CD4-positive, alpha-beta T cell treated with Interferon gamma for 1 hour (primary cell): Measurements from ENCODE around the gene WNT4.
A peak's percentile ranks its signal among the peaks of the same experiment; 100 is the strongest.

Experiments used
- DNase-seq: peaks from one replicate; pipeline ENCODE4 v3.0.0-alpha.2; 2020

The WNT4 gene

DNA sequence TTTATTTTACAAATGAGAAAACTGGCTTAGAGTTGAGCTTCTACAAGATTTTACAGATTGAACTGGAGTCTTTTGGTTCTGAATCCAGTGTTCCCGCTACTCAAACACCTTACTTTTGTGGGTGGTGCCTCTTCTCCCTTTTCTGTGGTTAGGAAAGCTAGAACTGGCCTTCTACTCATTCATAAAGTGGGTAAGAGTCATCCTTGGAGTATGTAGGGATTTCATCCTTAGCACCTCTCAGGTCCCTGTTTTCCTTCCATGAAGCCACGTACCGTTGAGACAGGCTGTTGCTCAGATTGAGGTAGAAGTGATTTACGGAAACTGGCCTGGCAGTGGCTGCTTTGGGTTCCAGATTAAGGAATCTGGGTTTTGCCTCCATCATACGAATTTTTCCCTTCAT, 35.8 kb downstream of the WNT4 start:
- DNase-seq = no peak

DNA sequence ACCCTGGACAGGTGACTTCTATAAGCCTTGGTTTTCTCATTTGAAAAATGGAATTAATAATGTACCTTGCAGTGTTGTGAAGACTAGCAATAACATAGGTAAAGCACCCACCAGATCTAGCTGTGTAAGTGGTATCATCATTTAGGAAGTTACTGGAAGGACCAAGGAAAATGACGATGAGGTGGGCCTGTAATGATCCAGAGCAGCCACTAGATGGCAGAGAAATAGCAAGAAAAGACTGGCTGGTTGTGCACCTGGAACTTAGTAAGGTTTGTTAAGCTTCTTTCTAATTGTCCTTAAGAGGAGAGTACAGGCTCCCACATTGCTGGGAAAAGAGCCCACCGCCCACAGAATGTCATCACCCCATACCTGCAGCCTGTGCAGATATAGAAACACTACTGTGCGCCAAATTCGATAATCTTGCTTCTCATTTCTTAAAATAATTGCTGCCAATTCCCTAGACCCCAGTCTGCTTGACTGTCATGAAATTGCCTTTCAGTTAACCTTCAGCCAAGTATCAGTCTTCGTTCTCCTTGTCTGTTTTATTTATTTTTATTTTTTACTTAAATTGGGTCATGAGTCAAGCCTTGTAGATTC, 37.2 kb downstream of the WNT4 start:
- peak; percentile 22 for DNase-seq

DNA sequence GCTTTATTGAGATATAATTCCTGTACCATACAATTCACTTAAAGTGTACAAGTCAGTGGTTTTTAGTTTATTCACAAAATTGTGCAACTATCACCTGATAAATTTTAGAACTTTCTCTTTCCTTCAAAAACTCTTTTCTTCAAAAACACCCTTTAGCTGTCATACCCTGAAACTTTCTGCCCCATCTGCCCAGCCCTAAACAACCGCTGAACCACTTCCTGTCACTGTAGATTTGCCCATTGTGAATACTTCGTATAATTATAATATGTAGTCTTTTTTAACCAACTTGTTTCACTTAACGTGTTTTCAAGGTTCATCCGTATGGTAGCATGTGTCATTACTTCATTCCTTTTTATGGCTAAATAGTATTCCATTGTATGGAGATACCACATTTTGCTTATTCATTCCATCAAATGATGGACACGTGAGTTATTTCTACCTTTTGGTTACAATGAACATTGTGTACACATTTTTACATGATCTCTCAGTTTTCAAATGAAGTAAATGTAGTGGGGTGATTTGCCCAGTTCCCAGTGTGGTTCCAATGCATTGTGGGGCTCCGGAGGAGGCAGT, 37.9 kb downstream of the WNT4 start:
- DNase-seq = peak; percentile 17

DNA sequence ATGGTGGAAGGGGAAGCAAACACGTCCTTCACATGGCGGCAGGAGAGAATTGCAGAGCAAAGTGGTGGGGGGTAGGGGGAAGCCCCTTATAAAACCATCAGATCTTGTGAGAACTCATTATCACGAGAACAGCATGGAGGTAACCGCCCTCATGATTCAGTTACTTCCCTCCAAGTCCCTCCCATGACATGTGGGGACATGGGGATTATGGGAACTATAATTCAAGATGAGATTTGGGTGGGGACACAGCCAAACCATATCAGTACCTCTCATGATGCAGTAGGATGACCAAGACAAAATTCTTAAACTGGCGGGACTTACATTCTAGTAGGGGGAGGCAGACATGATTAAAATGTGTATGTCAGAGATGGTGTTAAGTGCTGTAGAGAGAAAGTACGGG, 38.8 kb downstream of the WNT4 start:
- DNase-seq = no peak

DNA sequence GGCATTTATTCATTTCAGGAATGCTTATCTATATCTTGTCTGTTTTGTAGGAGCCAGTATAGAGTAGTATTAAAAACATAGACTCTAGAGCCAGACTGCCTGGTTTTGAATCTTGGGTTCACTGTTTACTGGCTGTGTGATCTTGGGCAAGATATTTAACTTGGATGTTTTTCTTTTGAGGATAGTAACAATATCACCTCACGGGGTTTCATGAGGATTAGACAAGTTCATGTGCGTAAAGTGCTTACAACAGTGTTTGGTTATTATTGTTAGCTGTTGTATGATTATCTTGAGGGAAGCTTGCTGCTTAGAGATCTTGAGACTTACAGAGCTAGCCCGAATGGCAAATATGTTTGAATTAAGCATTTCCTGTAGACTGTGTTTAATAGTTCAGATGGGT, 40.2 kb downstream of the WNT4 start:
- no peak for DNase-seq

DNA sequence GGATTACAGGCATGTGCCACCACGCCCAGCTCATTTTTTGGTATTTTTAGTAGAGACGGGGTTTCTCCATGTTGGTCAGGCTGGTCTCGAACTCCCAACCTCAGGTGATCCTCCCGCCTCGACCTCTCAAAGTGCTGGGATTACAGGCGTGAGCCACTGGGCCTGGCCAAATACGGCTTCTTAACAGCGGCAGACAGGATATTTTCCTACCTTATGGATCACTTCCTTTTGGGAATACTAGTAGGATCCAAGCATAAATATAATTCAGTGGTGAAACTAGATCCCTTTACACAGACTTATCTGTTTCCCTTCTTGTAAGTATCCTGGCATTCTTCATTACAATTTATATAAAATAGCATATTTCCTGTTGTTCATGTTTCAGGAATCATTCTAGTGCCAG, 40.9 kb downstream of the WNT4 start:
- DNase-seq = no peak

DNA sequence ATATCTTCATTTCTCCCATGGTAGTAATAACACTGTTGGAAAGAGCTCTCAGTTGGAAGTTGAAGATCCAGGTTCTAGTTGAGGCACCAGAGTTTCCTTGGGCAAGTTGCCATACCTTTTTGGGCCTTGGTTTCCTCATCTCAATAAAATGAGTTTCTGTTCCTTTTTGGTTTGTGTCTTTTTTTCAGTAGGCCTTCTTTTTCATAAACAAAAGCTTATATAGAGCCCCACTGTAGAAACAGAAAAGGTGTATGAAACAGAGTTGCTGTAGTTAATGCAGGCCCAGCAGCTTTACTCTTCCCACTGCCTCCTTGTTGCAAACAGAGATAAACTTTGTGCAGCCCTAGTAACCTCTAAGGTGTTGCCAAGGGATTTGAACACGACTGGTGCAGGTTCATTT, 41.7 kb downstream of the WNT4 start:
- DNase-seq = no peak

DNA sequence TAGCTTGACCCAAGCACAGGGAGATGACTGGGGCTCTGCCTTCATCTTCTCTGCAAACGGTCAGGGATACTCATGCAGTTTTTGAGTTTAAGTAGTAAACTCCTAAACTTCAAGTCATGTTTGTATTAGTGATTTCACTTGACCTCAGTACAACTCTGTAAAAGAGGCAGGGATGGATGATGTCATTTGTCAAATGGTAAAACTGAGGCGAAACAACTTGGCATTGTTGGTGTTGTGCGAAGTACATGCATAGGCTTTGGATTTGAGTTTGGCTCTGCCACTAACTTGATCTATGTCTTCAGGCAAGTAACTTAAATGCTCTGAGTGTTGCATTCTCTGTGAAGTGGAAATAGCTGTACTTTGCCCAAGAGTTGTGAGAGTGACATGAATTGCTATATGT, 42.7 kb downstream of the WNT4 start:
- DNase-seq = no peak

DNA sequence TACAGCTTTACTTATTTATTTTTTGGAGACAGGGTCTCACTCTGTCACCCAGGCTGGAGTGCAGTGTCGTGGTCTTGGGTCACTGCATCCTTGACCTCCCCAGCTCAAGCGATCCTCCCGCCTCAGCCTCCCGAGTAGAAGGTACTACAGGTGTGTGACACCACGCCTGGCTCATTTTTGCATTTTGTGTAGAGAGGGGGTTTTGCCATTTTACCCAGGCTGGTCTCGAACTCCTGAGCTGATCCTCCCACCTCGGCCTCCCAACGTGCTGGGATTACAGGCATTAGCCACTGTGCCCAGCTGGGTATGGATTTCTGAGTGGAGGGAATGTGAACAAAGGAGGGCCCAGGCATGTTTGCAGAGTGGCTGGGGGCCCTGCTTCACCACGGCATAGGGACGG, 44.1 kb downstream of the WNT4 start:
- DNase-seq = no peak

DNA sequence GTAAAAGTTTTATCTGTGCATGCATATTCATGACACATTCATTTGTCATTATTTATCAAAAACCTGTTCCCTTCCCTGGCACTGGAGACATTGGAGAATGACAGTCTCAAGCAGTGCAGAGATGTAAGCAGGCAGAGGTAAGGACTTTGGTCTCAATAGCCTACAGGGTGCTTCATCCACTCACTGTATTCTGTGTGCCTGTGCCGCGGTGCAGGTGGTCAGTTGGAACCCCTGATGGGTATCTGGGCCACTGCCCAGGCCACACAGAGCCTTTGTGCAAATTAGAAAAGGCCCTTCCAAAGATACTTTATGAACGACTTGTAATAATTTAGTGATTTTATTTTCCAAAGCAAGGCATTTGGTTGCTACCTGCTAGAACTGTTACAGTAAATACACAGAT, 46.4 kb downstream of the WNT4 start:
- DNase-seq = no peak

DNA sequence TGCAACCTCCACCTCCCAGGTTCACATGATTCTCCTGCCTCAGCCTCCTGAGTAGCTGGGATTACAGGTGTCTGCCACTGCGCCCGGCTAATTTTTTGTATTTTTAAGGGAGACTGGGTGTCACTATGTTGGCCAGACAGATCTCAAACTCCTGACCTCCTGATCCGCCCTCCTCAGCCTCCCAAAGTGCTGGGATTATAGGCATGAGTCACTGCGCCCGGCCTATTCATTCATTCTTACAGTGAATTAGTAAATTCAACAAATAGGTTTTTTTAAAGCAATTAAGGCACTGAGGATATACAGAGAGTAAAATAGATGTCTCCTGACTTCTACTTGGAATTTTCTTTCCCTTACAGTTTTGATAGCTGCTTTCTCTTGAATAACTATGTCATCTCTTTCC, 46.9 kb downstream of the WNT4 start:
- DNase-seq = no peak

DNA sequence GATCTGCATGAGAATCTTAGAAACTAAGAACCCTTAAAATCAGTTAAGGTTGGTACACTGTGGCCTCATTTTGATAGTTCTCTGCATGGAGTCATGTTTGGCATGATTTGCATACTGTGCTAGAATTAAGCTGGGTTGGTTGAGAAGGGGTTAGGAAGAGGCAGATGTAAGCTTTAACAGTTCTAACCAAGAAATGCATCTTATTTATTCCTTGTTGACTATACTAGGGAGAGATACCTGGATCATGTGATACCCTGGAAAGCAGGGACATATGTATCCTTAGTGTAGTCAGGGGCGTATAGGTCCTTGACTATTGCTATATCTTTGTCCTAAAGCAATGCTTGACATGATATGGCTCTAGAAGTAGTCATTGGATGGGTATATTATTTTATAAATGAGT, 49.4 kb downstream of the WNT4 start:
- DNase-seq = no peak

DNA sequence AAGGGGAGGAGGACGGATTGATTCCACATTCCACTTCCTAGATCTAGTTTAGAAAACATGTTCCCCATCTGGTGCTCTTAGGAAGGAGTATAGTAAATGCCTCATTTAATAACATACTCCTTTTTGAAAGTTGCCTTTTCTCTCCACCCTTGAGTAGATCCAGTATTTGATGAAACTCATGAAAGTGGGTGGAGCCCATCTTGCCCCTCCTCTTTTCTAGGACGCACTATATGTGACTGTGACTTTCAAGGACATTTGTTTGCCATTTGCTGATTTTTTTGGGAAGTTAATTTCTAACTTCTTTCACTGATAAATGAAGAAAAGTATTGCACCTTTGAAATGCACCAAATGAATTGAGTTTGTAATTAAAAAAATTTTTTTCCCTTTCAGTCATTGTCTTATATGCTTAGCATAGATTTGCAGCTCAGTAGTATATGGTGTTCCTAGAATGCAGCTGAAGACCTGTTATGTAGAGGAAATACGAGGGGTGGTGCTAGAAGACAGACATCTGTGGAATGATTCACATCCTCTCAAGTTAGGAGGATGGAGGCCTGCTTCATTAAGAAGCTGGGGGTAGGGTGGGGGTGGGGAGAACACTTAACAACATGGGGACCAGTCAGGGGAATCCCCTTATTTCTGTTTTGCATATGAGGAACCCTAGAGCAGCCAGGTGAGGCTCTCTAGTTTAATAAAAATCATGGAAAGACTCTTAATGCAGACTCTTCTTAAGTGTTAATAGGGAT, 50.7 kb downstream of the WNT4 start:
- peak; percentile 32 for DNase-seq

DNA sequence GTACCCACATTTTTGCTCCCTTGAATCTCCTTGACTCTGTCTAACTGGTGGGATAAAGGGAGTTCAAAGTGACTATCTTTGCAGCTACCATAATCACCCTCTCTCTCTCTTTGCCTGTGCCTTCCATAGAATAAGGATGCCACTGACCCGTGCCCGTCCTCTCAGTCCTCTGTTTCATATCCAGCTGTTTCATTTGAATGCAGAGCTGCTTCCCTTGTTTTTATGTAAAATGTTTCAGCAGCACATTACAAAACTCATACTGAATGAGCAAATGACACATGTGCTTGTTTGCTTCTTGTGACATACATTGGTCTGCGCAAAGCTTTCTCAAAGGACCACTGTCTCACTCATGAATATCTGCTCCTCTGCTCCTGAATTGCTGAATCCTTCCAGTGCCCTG, 52.0 kb downstream of the WNT4 start:
- no peak for DNase-seq

DNA sequence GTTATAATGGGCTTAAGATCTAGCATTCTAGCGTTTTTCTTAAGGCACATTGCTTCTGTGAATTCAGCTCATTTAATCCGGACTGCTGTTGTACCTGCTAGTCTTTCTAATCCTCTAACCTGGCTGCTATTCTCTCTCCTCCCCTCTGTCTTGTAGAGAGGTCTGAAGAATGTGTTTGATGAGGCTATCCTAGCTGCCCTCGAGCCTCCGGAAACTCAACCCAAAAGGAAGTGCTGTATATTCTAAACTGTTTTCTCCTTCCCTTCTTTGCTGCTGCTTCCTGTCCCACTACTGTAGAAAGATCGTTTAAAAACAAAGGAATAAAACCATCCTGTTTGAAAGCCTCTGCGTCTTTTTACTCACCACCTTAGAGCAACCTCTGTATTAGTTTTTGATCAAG, 53.1 kb downstream of the WNT4 start:
- DNase-seq = no peak

DNA sequence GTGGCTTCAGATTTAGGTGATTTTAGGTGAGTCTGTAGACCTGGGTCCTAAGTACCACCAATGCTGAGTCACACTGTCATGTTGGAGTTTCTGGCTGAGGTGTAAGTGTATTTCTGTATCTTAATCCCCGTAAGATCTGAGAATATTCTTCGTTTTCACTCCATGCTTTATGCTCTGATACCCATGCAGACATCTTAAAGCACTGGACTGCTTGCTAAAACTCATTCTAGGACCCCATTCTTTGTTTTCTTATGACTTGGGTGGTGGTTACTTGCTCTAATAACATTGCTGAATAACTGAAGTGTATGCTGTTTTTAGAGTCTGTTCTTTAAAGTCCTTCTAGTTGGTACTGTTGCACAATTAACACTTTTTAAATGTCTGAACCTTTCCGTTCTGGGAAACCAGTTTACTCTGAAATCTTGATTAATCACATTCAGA, 53.7 kb downstream of the WNT4 start:
- DNase-seq = no peak

DNA sequence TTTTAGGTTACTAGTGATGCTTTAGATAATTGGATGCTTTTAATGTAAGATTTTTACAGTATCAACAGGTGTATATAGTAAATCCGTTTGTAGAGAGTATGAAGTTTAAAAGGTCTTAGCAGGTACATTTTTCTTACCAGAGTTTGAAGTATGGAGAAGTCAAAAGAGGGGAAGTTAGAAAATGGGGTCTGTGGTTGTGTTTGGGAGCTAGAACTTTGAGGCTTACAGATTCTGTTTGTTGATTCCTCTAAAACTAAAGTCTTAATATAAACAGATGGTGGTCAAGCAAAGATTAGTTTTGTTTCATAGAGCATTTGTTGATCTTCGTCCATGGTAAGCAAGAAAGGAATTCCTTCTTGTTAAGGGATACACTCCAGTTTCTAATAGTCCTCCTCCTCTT, 54.6 kb downstream of the WNT4 start:
- DNase-seq = no peak

DNA sequence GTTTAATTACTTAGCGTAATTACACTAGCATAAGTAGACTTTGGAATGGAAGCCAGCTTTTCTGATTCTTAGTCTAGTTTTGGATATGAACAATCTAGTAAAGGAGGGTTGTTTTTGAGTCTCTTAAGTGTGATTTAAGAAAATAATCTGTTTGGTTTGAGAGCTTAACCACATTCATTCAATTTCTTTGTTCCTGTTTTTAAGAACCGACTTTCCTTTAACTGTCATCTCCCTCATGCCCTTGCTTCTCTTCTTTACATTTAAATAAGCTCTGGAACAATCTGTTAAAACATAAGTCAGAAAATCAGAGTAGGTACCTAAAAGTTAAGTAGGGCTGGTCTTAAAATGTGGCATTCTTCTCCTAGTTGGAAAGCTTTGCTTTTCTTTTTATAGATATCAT, 62.7 kb downstream of the WNT4 start:
- DNase-seq = no peak

DNA sequence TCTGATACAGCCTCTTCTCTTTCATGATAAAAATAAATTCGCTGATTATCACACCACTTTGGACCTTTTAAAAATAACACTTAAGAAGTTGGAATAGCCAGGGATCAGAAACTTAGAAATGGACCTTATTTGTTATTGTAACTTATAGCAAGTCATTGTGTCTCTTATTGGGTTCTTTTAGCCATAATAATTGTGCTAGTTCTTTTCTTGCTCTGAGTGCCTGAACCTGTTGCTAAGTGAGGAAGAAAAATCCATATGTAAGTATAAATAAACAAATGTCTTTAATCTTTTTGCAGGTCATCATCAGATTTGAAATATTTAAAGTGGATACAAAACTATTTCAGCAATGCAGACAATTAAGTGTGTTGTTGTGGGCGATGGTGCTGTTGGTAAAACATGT, 64.8 kb downstream of the WNT4 start:
- DNase-seq = no peak

DNA sequence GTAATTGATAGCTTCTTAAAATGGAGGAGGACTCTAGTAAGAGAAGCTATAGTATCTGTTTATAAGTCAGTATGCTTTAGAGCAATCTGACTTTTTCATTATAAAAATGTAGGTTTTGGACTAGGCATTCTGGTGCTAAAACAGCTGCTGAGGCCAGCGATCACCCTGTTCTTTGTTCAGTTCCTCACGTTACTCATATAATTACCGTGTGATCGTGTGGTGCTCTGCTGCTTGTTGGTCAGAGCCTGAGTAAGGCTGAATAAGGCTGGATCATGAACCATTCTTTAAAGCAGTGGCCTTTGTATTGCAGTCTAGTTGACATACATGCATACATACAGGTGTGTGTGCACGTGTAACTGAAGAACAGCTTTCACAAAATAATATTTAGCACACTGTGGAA, 65.2 kb downstream of the WNT4 start:
- no peak for DNase-seq

DNA sequence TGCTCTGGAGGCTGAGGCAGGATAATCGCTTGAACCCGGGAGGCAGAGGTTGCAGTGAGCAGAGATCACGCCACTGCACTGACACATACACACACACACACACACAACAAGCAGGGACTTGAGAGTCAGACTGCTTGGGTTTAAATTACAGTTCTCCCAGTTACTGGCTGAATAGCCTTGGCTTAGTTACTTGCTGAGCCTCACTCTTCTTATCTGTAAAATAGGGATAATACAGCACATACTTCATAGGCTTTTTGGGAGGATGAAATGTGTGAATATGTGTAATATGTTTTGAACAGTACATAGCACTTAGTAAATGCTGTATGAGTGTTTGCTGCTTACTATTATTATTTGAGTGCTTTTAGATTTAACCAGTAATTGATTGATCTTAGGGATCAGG, 66.6 kb downstream of the WNT4 start:
- no peak for DNase-seq

DNA sequence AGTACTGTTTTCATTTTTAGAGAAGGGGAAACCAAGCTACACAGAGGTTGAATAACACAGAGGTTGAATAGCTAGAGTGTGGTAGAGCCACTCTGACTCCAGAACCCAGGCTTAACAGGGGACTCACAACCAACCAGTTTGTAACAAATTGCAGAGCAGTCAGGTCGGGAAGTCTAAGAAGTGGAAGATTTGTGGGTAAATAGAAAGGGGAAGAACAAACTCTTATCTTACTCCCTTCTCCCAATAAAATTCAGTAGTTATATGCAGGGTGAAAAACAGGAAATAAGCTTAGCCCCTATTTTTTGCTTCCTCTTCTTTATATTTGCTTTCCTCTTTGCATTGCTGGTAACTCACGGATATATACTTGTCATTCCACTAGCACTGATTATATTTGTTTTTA, 67.2 kb downstream of the WNT4 start:
- no peak for DNase-seq

DNA sequence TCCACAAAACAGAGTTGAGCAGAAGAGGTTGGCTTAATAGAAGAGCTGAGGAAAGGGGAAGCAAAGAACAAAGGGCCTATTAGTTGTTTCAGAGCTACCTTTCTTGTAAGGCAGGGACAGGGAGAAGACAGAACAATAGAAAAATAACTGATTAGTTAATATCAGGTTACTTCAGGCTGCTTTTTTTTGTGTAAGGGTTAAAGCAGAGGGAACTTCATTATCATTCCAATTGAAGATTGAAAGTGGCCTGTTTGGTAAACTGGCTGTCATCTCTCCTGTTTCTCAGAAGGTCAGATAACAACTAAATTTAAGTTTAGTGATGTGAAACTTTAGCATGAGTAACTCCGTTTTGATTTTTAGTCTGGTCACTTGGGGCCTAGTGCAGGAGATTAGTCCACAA, 68.1 kb downstream of the WNT4 start:
- DNase-seq = no peak

DNA sequence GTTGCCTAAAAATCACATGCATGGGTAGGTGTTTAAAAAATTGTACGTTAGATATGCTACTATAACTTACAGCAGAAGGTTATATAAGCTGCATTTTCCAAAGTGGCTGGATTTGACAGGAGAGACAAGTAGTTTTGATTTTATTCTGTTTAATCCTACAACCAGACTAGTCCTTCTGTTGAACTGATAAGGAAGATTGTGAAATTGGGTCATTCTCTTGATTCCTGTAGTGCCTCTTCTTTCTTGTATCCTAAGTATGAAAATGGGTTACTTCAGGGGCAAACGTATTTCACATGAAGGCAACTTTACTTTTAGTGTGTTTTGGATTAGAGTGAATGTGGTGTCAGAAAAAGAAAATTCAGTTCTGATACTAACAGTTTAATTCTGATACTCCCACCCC, 71.4 kb downstream of the WNT4 start:
- no peak for DNase-seq
